GM06990 (cell line): ENCODE results near the gene FBXL2.

Source experiments
- DNase-seq: peaks from one replicate; pipeline ENCODE4 v3.0.0-alpha.2; 2011; ENCODE audit not compliant: insufficient read length; ENCODE audit errors: extremely low read depth
- H3K27me3 ChIP-seq: replicated peaks from 2 replicates; pipeline ENCODE4 v1.6.0; 2011; ENCODE audit warnings: low read length; ENCODE audit not compliant: control insufficient read depth, insufficient read depth
- H3K36me3 ChIP-seq: 2 replicates; pipeline ENCODE4 v1.5.1; 2011; ENCODE audit warnings: low read length; ENCODE audit not compliant: control insufficient read depth, insufficient read depth
- H3K4me3 ChIP-seq: replicated peaks from 2 replicates; pipeline ENCODE4 v1.5.1; 2011; ENCODE audit warnings: low read depth, mild to moderate bottlenecking, control low read depth, low read length
- CTCF ChIP-seq: IDR thresholded peaks from 2 replicates; pipeline ENCODE4 v1.5.1; 2011; ENCODE audit warnings: low read length, control low read depth, mild to moderate bottlenecking, inconsistent platforms; ENCODE audit not compliant: insufficient read depth, poor library complexity, severe bottlenecking

The FBXL2 gene

GRCh38 chr3:33287672-33288282, 10.5 kb downstream of the FBXL2 start:
- no peak overlapping the region for H3K4me3 ChIP-seq
- DNase-seq, result no peak
- TF ChIP-seq CTCF, result no peak
- no peaks in the 10 kb centered on the region for H3K27me3 ChIP-seq
- no peaks in the 10 kb centered on the region for H3K36me3 ChIP-seq

- no peak for TF ChIP-seq CTCF
- DNase-seq, result no peak
- Histone ChIP-seq H3K36me3 (no peaks in the 10 kb centered on the region), H3K4me3 (no peak overlapping the region), H3K27me3 (no peaks in the 10 kb centered on the region)
Observed at GRCh38 chr3:33299395-33300081, 22.3 kb downstream of the FBXL2 start.

GRCh38 chr3:33312361-33312760, 35.1 kb downstream of the FBXL2 start:
- Histone ChIP-seq H3K27me3 (no peaks in the 10 kb centered on the region), H3K4me3 (no peak overlapping the region), H3K36me3 (no peaks in the 10 kb centered on the region)
- TF ChIP-seq CTCF, result no peak
- DNase-seq, result no peak

- Histone ChIP-seq H3K36me3 (no peaks in the 10 kb centered on the region), H3K27me3 (no peaks in the 10 kb centered on the region), H3K4me3 (no peak overlapping the region)
- no peak for DNase-seq
- no peak for TF ChIP-seq CTCF
Observed at GRCh38 chr3:33313331-33313730, 36.1 kb downstream of the FBXL2 start.

GRCh38 chr3:33314993-33315392, 37.8 kb downstream of the FBXL2 start:
- TF ChIP-seq CTCF, result no peak
- H3K4me3 ChIP-seq, result no peak overlapping the region
- no peaks in the 10 kb centered on the region for H3K27me3 ChIP-seq
- DNase-seq, result no peak
- no peaks in the 10 kb centered on the region for H3K36me3 ChIP-seq
